IMR-90 (cell line): ENCODE measurements around the gene MACF1. TPM values are rescaled to one million over a fixed set of nuclear protein-coding genes. Genes with fewer than 3 reads are reported as not detected.

Source experiments
- ATAC-seq: fragments of 200-7000 bp; cut with Tn5 transposase; 2 replicates; pipeline ENCODE4 v1.9.1; 2020; ENCODE audit warnings: low read depth, mild to moderate bottlenecking, moderate library complexity
- BruUV-seq: library from RNA; stranded (reverse); fragments of 400-500 nt; replicated peaks from 2 replicates; lab custom pipeline; 2021; lab: Mats Ljungman, UMichigan
- CTCF ChIA-PET: fragments of 300-600 bp; formaldehyde crosslinking; extraction: SDS; loops from one replicate; lab custom pipeline; 2021; ENCODE audit warnings: antibody characterized with exemption; lab: Yijun Ruan, JAX
- POLR2A ChIA-PET: fragments of 300-600 bp; sonication (Branson Sonifier 250); formaldehyde crosslinking; loops from one replicate; lab custom pipeline; 2022; ENCODE audit warnings: antibody characterized with exemption; ENCODE audit not compliant: unreplicated experiment; lab: Charles Lee
- DNase-seq: peaks from one replicate; pipeline ENCODE4 v3.0.0; 2013
- H2AFZ ChIP-seq: replicated peaks from 2 replicates; pipeline ENCODE3; 2013; ENCODE audit warnings: low read length, mild to moderate bottlenecking; ENCODE audit not compliant: poor library complexity
- H2AK5ac ChIP-seq: 2 replicates; pipeline ENCODE4 v1.6.1; 2013; ENCODE audit warnings: low read depth, low read length, inconsistent platforms
- H2AK9ac ChIP-seq: replicated peaks from 2 replicates; pipeline ENCODE3; 2013; ENCODE audit warnings: mild to moderate bottlenecking, low read depth, low read length, moderate library complexity; ENCODE audit not compliant: poor library complexity
- H2BK120ac ChIP-seq: 2 replicates; pipeline ENCODE4 v1.6.1; 2013; ENCODE audit warnings: low read depth, low read length, inconsistent platforms
- H2BK15ac ChIP-seq: 3 replicates; pipeline ENCODE4 v1.6.1; 2013; ENCODE audit warnings: low read depth, low read length, inconsistent platforms
- H2BK20ac ChIP-seq: 2 replicates; pipeline ENCODE4 v1.6.1; 2013; ENCODE audit warnings: low read depth, mild to moderate bottlenecking, inconsistent platforms, low read length, moderate library complexity
- H2BK5ac ChIP-seq: 2 replicates; pipeline ENCODE4 v1.6.1; 2013; ENCODE audit warnings: mild to moderate bottlenecking, low read depth, low read length, inconsistent platforms; ENCODE audit not compliant: poor library complexity, severe bottlenecking
- H3K14ac ChIP-seq: replicated peaks from 2 replicates; pipeline ENCODE4 v1.6.1; 2013; ENCODE audit warnings: low read depth, low read length, inconsistent platforms
- H3K18ac ChIP-seq: 2 replicates; pipeline ENCODE4 v1.6.1; 2013; ENCODE audit warnings: low read depth, low read length, control low read depth
- H3K23ac ChIP-seq: 2 replicates; pipeline ENCODE4 v1.6.1; 2013; ENCODE audit warnings: low read depth, low read length, inconsistent platforms
- H3K27ac ChIP-seq: 2 replicates; pipeline ENCODE4 v1.5.1; 2013; ENCODE audit warnings: mild to moderate bottlenecking, control low read depth, low read length; ENCODE audit not compliant: insufficient read depth
- H3K27me3 ChIP-seq: 2 replicates; pipeline ENCODE4 v1.6.1; 2013; ENCODE audit warnings: low read length; ENCODE audit not compliant: control insufficient read depth, insufficient read depth
- H3K36me3 ChIP-seq: 2 replicates; pipeline ENCODE4 v1.6.1; 2013; ENCODE audit warnings: low read length, mixed read lengths; ENCODE audit not compliant: control insufficient read depth, insufficient read depth
- H3K4ac ChIP-seq: 2 replicates; pipeline ENCODE4 v1.6.1; 2013; ENCODE audit warnings: low read depth, low read length, inconsistent platforms
- H3K4me1 ChIP-seq: 2 replicates; pipeline ENCODE4 v1.6.1; 2013; ENCODE audit warnings: low read length, mixed read lengths; ENCODE audit not compliant: control insufficient read depth, insufficient read depth
- H3K4me2 ChIP-seq: 2 replicates; pipeline ENCODE4 v1.6.1; 2013; ENCODE audit warnings: low read depth, mild to moderate bottlenecking, control low read depth, low read length, moderate library complexity
- H3K4me3 ChIP-seq: 2 replicates; pipeline ENCODE4 v1.5.1; 2013; ENCODE audit warnings: low read depth, mild to moderate bottlenecking, control low read depth, low read length, moderate library complexity; ENCODE audit not compliant: insufficient read depth
- H3K56ac ChIP-seq: 2 replicates; pipeline ENCODE4 v1.6.1; 2013; ENCODE audit warnings: low read length, inconsistent platforms; ENCODE audit not compliant: insufficient read depth; ENCODE audit errors: extremely low read depth
- H3K79me1 ChIP-seq, 2 experiments: 2 replicates each; pipeline ENCODE4 v1.6.1; 2013; ENCODE audit warnings: low read length in 2 of 2, inconsistent platforms in 1 of 2, low read depth in 1 of 2
- H3K9ac ChIP-seq: 2 replicates; pipeline ENCODE4 v1.6.1; 2013; ENCODE audit warnings: low read depth, low read length, control low read depth
- H3K9me1 ChIP-seq: 2 replicates; pipeline ENCODE4 v1.6.1; 2013; ENCODE audit warnings: low read length, inconsistent platforms; ENCODE audit not compliant: insufficient read depth
- H3K9me3 ChIP-seq: 2 replicates; pipeline ENCODE4 v1.6.1; 2013; ENCODE audit warnings: low read length; ENCODE audit not compliant: control insufficient read depth, insufficient read depth
- H4K20me1 ChIP-seq: 2 replicates; pipeline ENCODE4 v1.6.1; 2013; ENCODE audit warnings: low read length, inconsistent platforms; ENCODE audit not compliant: insufficient read depth
- H4K5ac ChIP-seq: 2 replicates; pipeline ENCODE4 v1.6.1; 2013; ENCODE audit warnings: mild to moderate bottlenecking, low read depth, low read length, control low read depth
- H4K8ac ChIP-seq, 2 experiments: 2 replicates each; pipeline ENCODE4 v1.6.1; 2013; ENCODE audit warnings: low read depth in 2 of 2, low read length in 2 of 2, control low read depth in 1 of 2, inconsistent platforms in 1 of 2
- H4K91ac ChIP-seq: 2 replicates; pipeline ENCODE4 v1.6.1; 2013; ENCODE audit warnings: low read depth, low read length, inconsistent platforms; ENCODE audit not compliant: insufficient read depth
- BHLHE40 ChIP-seq: fragments of 150-350 bp; IDR thresholded peaks from 2 replicates; pipeline ENCODE4 v1.6.1; 2016; ENCODE audit warnings: mild to moderate bottlenecking, low read depth, low read length
- CEBPB ChIP-seq: IDR thresholded peaks from 2 replicates; pipeline ENCODE4 v1.6.1; 2012; ENCODE audit warnings: low read depth, low read length, improper control_type of control experiment
- CHD1 ChIP-seq: IDR thresholded peaks from 2 replicates; pipeline ENCODE4 v1.6.1; 2012; ENCODE audit warnings: low read depth, low read length, improper control_type of control experiment
- CTCF ChIP-seq: conservative IDR thresholded peaks from 2 replicates; pipeline ENCODE4 v1.5.1; 2012; ENCODE audit warnings: mild to moderate bottlenecking, low read depth, low read length, improper control_type of control experiment
- ELK1 ChIP-seq: fragments of 150-350 bp; IDR thresholded peaks from 2 replicates; pipeline ENCODE4 v1.6.1; 2016; ENCODE audit warnings: low read depth, mild to moderate bottlenecking, low read length, moderate library complexity, borderline replicate concordance
- FOS ChIP-seq: fragments of 150-350 bp; IDR thresholded peaks from 2 replicates; pipeline ENCODE4 v1.6.1; 2016; ENCODE audit warnings: low read depth, low read length
- MAFK ChIP-seq: IDR thresholded peaks from 2 replicates; pipeline ENCODE4 v1.6.1; 2012; ENCODE audit warnings: low read depth, low read length, improper control_type of control experiment
- MAZ ChIP-seq: IDR thresholded peaks from 2 replicates; pipeline ENCODE4 v1.6.1; 2012; ENCODE audit warnings: low read depth, mild to moderate bottlenecking, low read length, improper control_type of control experiment, moderate library complexity, borderline replicate concordance
- MXI1 ChIP-seq: IDR thresholded peaks from 2 replicates; pipeline ENCODE4 v1.6.1; 2012; ENCODE audit warnings: low read depth, mild to moderate bottlenecking, low read length, moderate library complexity, borderline replicate concordance
- NFE2L2 ChIP-seq: fragments of 150-350 bp; IDR thresholded peaks from 2 replicates; pipeline ENCODE4 v1.6.1; 2016; ENCODE audit warnings: low read depth, mild to moderate bottlenecking, low read length
- POLR2A ChIP-seq: IDR thresholded peaks from 2 replicates; pipeline ENCODE4 v1.6.1; 2012; ENCODE audit warnings: mild to moderate bottlenecking, low read depth, low read length
- RAD21 ChIP-seq: IDR thresholded peaks from 2 replicates; pipeline ENCODE4 v1.6.1; 2012; ENCODE audit warnings: low read length, improper control_type of control experiment
- RCOR1 ChIP-seq: IDR thresholded peaks from 2 replicates; pipeline ENCODE4 v1.6.1; 2012; ENCODE audit warnings: mild to moderate bottlenecking, low read length, improper control_type of control experiment; ENCODE audit not compliant: insufficient replicate concordance
- RFX5 ChIP-seq: IDR thresholded peaks from 2 replicates; pipeline ENCODE4 v1.8.0; 2012; ENCODE audit warnings: low read depth, mild to moderate bottlenecking, low read length, moderate library complexity
- SMC3 ChIP-seq: fragments of 150-350 bp; IDR thresholded peaks from 2 replicates; pipeline ENCODE4 v1.6.1; 2016; ENCODE audit warnings: low read depth, mild to moderate bottlenecking, antibody characterized with exemption, low read length, moderate library complexity
- USF2 ChIP-seq: fragments of 150-350 bp; IDR thresholded peaks from 2 replicates; pipeline ENCODE4 v1.6.1; 2017; ENCODE audit warnings: mild to moderate bottlenecking, antibody characterized with exemption, low read length, low read depth
- WGBS, 2 experiments: methylation state at CpG; one replicate each; pipeline versions ENCODE4 v1.1.5 to v1.1.7; 2013; ENCODE audit warnings: missing lambda C conversion rate in 2 of 2; ENCODE audit not compliant: insufficient read length in 1 of 2; ENCODE audit errors: extremely low coverage in 2 of 2; 5-methylcytosine and 5-hydroxymethylcytosine counted together
- dilution Hi-C: fragments of 300-500 bp; cut with HindIII; formaldehyde crosslinking; loops from one replicate; pipeline ENCODE4 v1.14.3; 2018; ENCODE audit warnings: low sequenced_read_pairs; ENCODE audit not compliant: unreplicated experiment
- in situ Hi-C: fragments of 300-500 bp; cut with MboI; formaldehyde crosslinking; loops from 3 replicates; pipeline ENCODE4 v1.14.3; 2019; ENCODE audit warnings: low sequenced_read_pairs, inconsistent platforms, mixed read lengths
- intact Hi-C: fragments of 100-400 bp; cut with micrococcal nuclease; formaldehyde crosslinking; loops from 2 replicates; pipeline ENCODE4 v1.10.0; 2022
- polyA plus RNA-seq, 3 experiments: library from polyadenylated mRNA; depleted of rRNA; stranded (reverse); fragments of >200 nt; gene quantifications; 2 replicates each; pipeline ENCODE4 v1.2.3, GENCODE V29; 2012; ENCODE audit warnings: low replicate concordance in 1 of 3
- total RNA-seq: library from RNA; depleted of rRNA; stranded (reverse); fragments of >200 nt; gene quantifications from 2 replicates; pipeline ENCODE4 v1.2.3, GENCODE V29; 2012

Gene MACF1
- total and polyA plus RNA-seq, 2 of the 4 experiments (the other 2 are of a cell fraction) = 67.6 to 369 TPM

- H3K36me3 ChIP-seq = peaks cover 26% of the 10 kb centered on the region
- no peak for TF ChIP-seq BHLHE40
- TF ChIP-seq CEBPB = no peak
- no peak for TF ChIP-seq ELK1
- no peak for TF ChIP-seq MAFK
- no peak for TF ChIP-seq RCOR1
- TF ChIP-seq NFE2L2 = no peak
- TF ChIP-seq CTCF = no peak
- no peak for TF ChIP-seq FOS
- no peak for TF ChIP-seq POLR2A
- TF ChIP-seq RFX5 = no peak
- TF ChIP-seq RAD21 = no peak
- TF ChIP-seq CHD1 = no peak
- no peak for TF ChIP-seq USF2
- TF ChIP-seq SMC3 = no peak
- no peak for TF ChIP-seq MXI1
- no peak for TF ChIP-seq MAZ
- 0 out of 2 replicates have a peak, but pooled peaks cover 3% of the 10 kb centered on the region for H3K4me1 ChIP-seq
- peaks cover 10% of the 10 kb centered on the region; the same call in 1 of the 2 replicates for H4K20me1 ChIP-seq
- H2BK15ac ChIP-seq = no peak overlapping the region
- no peak overlapping the region for H2BK20ac ChIP-seq
- no peak overlapping the region for H3K56ac ChIP-seq
- WGBS, 2 experiments = no CpG with 5 or more reads among the region's 1 CpG
- dilution Hi-C loops (no loop called here), in situ Hi-C loops (no loop called here), intact Hi-C loops (no loop called here)
- no peak overlapping the region for H2AFZ ChIP-seq
- H3K23ac ChIP-seq = no peak overlapping the region
- ChIA-PET POLR2A (interaction anchor here (0.6 kb wide), 1 partner anchor 20 kb away, joined by 4 read pairs; no protein-coding TSS in a partner anchor), CTCF (interaction anchor here (2.6 kb wide), 1 partner anchor 15 kb away, joined by 11 read pairs; no protein-coding TSS in a partner anchor)
- ATAC-seq (no peak), DNase-seq (no peak)
- no peak overlapping the region for H3K4me3 ChIP-seq
- H3K18ac ChIP-seq = no peak overlapping the region
- H3K9me1 ChIP-seq = peaks cover 6% of the 10 kb centered on the region; the same call in 1 of the 2 replicates
- no peak overlapping the region for H3K4me2 ChIP-seq
- no peaks in the 10 kb centered on the region for H3K9me3 ChIP-seq
- no peak overlapping the region for H2AK5ac ChIP-seq
- no peaks in the 10 kb centered on the region for H3K27me3 ChIP-seq
- H4K5ac ChIP-seq = no peak overlapping the region
- no peak overlapping the region for H3K14ac ChIP-seq
- BruUV-seq = no TSS peak
- no peak overlapping the region for H3K27ac ChIP-seq
- H3K79me1 ChIP-seq = peaks cover 29 to 53% of the 10 kb centered on the region in 2 experiments
- no peak overlapping the region for H3K9ac ChIP-seq
- H2BK5ac ChIP-seq = no peak overlapping the region
- no peak overlapping the region for H4K8ac ChIP-seq
- no peak overlapping the region for H2AK9ac ChIP-seq
- H4K91ac ChIP-seq = no peak overlapping the region
- no peak overlapping the region for H3K4ac ChIP-seq
- no peak overlapping the region for H2BK120ac ChIP-seq
These were observed 221.9 kb downstream of the MACF1 start for GRCh38 chr1:39426346-39426745.
